ENCODE measurements around the gene ASB9. TPM values are rescaled to one million over a fixed set of nuclear protein-coding genes. Genes with fewer than 3 reads are reported as not detected.

Gene ASB9
- polyA plus RNA-seq (2011; rRNA removed) (0.33 and 0.53 TPM in 2 replicates), polyA minus RNA-seq (2011; rRNA and poly(A)+ RNA removed) (0.33 TPM in 1 of 2 replicates, not detected in the other)

- Histone ChIP-seq H3K4me3 (ENCODE audit: low read depth, low read length) (peak within 1 kb of the TSS; percentile 20), H3K36me3 (ENCODE audit: control insufficient read depth, insufficient read depth, low read length) (no peaks in the 10 kb centered on the region), H3K27me3 (ENCODE audit: control insufficient read depth, insufficient read depth, low read length) (no peaks in the 10 kb centered on the region)
- TF ChIP-seq CTCF (IDR thresholded peaks at IDR 0.05; ENCODE audit: insufficient read depth, low read depth, low read length): no peak
- DNase-seq (ENCODE audit: low read depth): no peak
- POLR2A ChIA-PET: no interaction called here
- CTCF ChIA-PET: no interaction called here
Measured at GRCh38 chrX:15269618-15270521, at the start of gene ASB9. ASB9 (minus strand) TSS chrX:15270083; CDS start chrX:15269874, 209 bp downstream.

GRCh38 chrX:15319075-15319474 lies 49.2 kb upstream of the ASB9 start:
- TF ChIP-seq CTCF (IDR thresholded peaks at IDR 0.05; ENCODE audit: insufficient read depth, low read depth, low read length): no peak

GRCh38 chrX:15315509-15315908 lies 45.6 kb upstream of the ASB9 start, which contains the start of gene ASB11:
ASB11 (minus strand) TSS chrX:15315640; CDS start chrX:15315605, 35 bp downstream.
- DNase-seq (ENCODE audit: low read depth): no peak
- no peaks in the 10 kb centered on the region for H3K36me3 ChIP-seq (ENCODE audit: control insufficient read depth, insufficient read depth, low read length)
- POLR2A ChIA-PET: no interaction called here
- CTCF ChIA-PET: no interaction called here
- no peak for TF ChIP-seq CTCF (IDR thresholded peaks at IDR 0.05; ENCODE audit: insufficient read depth, low read depth, low read length)
- no peaks in the 10 kb centered on the region for H3K27me3 ChIP-seq (ENCODE audit: control insufficient read depth, insufficient read depth, low read length)
- H3K4me3 ChIP-seq (ENCODE audit: low read depth, low read length): no peak within 1 kb of the TSS

More at GRCh38 chrX:15319075-15319474, 49.2 kb upstream of the ASB9 start:
- H3K4me3 ChIP-seq (ENCODE audit: low read depth, low read length): no peak overlapping the region
- H3K27me3 ChIP-seq (ENCODE audit: control insufficient read depth, insufficient read depth, low read length): no peaks in the 10 kb centered on the region
- CTCF ChIA-PET: no interaction called here
- POLR2A ChIA-PET: no interaction called here
- DNase-seq (ENCODE audit: low read depth): no peak
- no peaks in the 10 kb centered on the region for H3K36me3 ChIP-seq (ENCODE audit: control insufficient read depth, insufficient read depth, low read length)

GRCh38 chrX:15314472-15314871 lies 44.6 kb upstream of the ASB9 start:
- H3K27me3 ChIP-seq (ENCODE audit: control insufficient read depth, insufficient read depth, low read length): no peaks in the 10 kb centered on the region
- no peak for DNase-seq (ENCODE audit: low read depth)

More at GRCh38 chrX:15314472-15314871, 44.6 kb upstream of the ASB9 start:
- POLR2A ChIA-PET: no interaction called here
- CTCF ChIA-PET: interaction anchor here (0.6 kb wide), 1 partner anchor 900 kb away, joined by 3 read pairs; no protein-coding TSS in a partner anchor
- H3K4me3 ChIP-seq (ENCODE audit: low read depth, low read length): no peak overlapping the region
- H3K36me3 ChIP-seq (ENCODE audit: control insufficient read depth, insufficient read depth, low read length): no peaks in the 10 kb centered on the region
- no peak for TF ChIP-seq CTCF (IDR thresholded peaks at IDR 0.05; ENCODE audit: insufficient read depth, low read depth, low read length)

Data from BJ (cell line).